Measurements from ENCODE around the gene VPS13D. TPM values are rescaled to one million over a fixed set of nuclear protein-coding genes. Genes with fewer than 3 reads are reported as not detected.

VPS13D gene
- total and polyA plus RNA-seq, 2 of the 4 experiments (the other 2 are of a cell fraction): 9.0 to 16.3 TPM

DNA sequence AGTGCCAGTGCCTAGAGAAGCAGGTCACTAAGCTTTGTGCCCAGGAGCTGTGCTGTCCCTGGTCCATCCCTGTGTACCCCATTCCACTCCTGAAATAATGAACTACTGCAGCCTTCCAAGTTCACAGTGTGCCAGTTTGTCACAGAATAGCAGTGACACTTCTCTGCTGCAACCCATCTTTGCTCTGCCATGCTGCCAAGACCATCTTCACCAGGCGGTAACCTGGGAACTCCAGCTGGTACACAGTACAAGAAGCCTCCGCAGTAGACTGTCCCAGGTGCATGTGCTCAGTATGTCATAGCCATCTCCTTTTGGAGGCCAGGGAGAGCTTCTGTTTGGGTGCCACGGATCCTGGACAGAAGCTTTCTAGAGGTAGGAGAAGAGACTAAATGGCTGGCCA lies 250.2 kb downstream of the VPS13D start:
- dilution Hi-C loops (cut with HindIII; ENCODE audit: low sequenced_read_pairs, unreplicated experiment): no loop called here
- H3K9ac ChIP-seq (ENCODE audit: low read depth, low read length): no peak overlapping the region
- CTCF ChIA-PET: no interaction called here
- peak overlapping the region; percentile 92; the same call in 2 of the 3 replicates for H2BK15ac ChIP-seq (ENCODE audit: low read depth, low read length)
- no peaks in the 10 kb centered on the region for H3K27me3 ChIP-seq (ENCODE audit: control insufficient read depth, insufficient read depth, low read length)
- H4K91ac ChIP-seq (ENCODE audit: insufficient read depth, low read depth, low read length): peak overlapping the region; percentile 75
- peak overlapping the region; percentile 76 for H2AK5ac ChIP-seq (ENCODE audit: low read depth, low read length)
- peak overlapping the region; percentile 72 for H2BK120ac ChIP-seq (ENCODE audit: low read depth, low read length)
- intact Hi-C loops (cut with micrococcal nuclease): loop anchor here (5.0 kb wide), 1 partner anchor 62 kb away; no protein-coding TSS in a partner anchor
- H3K4me1 ChIP-seq (ENCODE audit: control insufficient read depth, insufficient read depth, low read length): peaks cover 45% of the 10 kb centered on the region
- WGBS, 2 experiments (ENCODE audit: extremely low coverage in 2 of 2, insufficient read length in 1 of 2): no CpG with 5 or more reads among the region's 3 CpGs
- H3K4me3 ChIP-seq (ENCODE audit: insufficient read depth, low read depth, low read length): no peak overlapping the region
- peaks cover 2% of the 10 kb centered on the region; the same call in 1 of the 2 replicates for H4K20me1 ChIP-seq (ENCODE audit: insufficient read depth, low read length)
- H3K23ac ChIP-seq (ENCODE audit: low read depth, low read length): peak overlapping the region; percentile 53
- no peak for ATAC-seq (ENCODE audit: low read depth)
- no peak for DNase-seq
- H3K9me3 ChIP-seq (ENCODE audit: control insufficient read depth, insufficient read depth, low read length): no peaks in the 10 kb centered on the region
- no peak overlapping the region for H3K56ac ChIP-seq (ENCODE audit: extremely low read depth, insufficient read depth, low read length)
- H3K4ac ChIP-seq (ENCODE audit: low read depth, low read length): peak overlapping the region; percentile 69
- peak overlapping the region; percentile 44 for H2BK5ac ChIP-seq (ENCODE audit: low read depth, low read length, poor library complexity, severe bottlenecking)
- H3K18ac ChIP-seq (ENCODE audit: low read depth, low read length): peak overlapping the region; percentile 21
- H2AK9ac ChIP-seq (replicated peaks; ENCODE audit: low read depth, low read length, poor library complexity): no peak overlapping the region
- BruUV-seq (replicated peaks): no TSS peak
- H4K5ac ChIP-seq (ENCODE audit: low read depth, low read length): peak overlapping the region; percentile 62
- POLR2A ChIA-PET (ENCODE audit: unreplicated experiment): interaction anchor here (0.5 kb wide), 1 partner anchor 76 kb away, joined by 10 read pairs; no protein-coding TSS in a partner anchor
- H3K27ac ChIP-seq (ENCODE audit: insufficient read depth, low read length): no peak overlapping the region
- H2AFZ ChIP-seq (replicated peaks; ENCODE audit: low read length, poor library complexity): peak overlapping the region; percentile 12
- H3K4me2 ChIP-seq (ENCODE audit: low read depth, low read length): no peak overlapping the region
- TF ChIP-seq CHD1 (IDR thresholded peaks at IDR 0.05; ENCODE audit: low read depth, low read length) (no peak), FOS (IDR thresholded peaks at IDR 0.05; ENCODE audit: low read depth, low read length) (no peak), RCOR1 (IDR thresholded peaks at IDR 0.05; ENCODE audit: insufficient replicate concordance, low read length) (no peak), NFE2L2 (IDR thresholded peaks at IDR 0.05; ENCODE audit: low read depth, low read length) (no peak), MXI1 (IDR thresholded peaks at IDR 0.05; ENCODE audit: borderline replicate concordance, low read depth, low read length) (no peak), CEBPB (IDR thresholded peaks at IDR 0.05; ENCODE audit: low read depth, low read length) (no peak), MAFK (IDR thresholded peaks at IDR 0.05; ENCODE audit: low read depth, low read length) (no peak), BHLHE40 (IDR thresholded peaks at IDR 0.05; ENCODE audit: low read depth, low read length) (no peak)
- TF ChIP-seq, protein P1, sequence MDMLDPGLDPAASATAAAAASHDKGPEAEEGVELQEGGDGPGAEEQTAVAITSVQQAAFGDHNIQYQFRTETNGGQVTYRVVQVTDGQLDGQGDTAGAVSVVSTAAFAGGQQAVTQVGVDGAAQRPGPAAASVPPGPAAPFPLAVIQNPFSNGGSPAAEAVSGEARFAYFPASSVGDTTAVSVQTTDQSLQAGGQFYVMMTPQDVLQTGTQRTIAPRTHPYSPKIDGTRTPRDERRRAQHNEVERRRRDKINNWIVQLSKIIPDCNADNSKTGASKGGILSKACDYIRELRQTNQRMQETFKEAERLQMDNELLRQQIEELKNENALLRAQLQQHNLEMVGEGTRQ (IDR thresholded peaks at IDR 0.05; ENCODE audit: low read depth, low read length): no peak
- TF ChIP-seq, protein P2, sequence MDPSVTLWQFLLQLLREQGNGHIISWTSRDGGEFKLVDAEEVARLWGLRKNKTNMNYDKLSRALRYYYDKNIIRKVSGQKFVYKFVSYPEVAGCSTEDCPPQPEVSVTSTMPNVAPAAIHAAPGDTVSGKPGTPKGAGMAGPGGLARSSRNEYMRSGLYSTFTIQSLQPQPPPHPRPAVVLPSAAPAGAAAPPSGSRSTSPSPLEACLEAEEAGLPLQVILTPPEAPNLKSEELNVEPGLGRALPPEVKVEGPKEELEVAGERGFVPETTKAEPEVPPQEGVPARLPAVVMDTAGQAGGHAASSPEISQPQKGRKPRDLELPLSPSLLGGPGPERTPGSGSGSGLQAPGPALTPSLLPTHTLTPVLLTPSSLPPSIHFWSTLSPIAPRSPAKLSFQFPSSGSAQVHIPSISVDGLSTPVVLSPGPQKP (IDR thresholded peaks at IDR 0.05; ENCODE audit: borderline replicate concordance, low read depth, low read length): no peak
- TF ChIP-seq, protein P3, sequence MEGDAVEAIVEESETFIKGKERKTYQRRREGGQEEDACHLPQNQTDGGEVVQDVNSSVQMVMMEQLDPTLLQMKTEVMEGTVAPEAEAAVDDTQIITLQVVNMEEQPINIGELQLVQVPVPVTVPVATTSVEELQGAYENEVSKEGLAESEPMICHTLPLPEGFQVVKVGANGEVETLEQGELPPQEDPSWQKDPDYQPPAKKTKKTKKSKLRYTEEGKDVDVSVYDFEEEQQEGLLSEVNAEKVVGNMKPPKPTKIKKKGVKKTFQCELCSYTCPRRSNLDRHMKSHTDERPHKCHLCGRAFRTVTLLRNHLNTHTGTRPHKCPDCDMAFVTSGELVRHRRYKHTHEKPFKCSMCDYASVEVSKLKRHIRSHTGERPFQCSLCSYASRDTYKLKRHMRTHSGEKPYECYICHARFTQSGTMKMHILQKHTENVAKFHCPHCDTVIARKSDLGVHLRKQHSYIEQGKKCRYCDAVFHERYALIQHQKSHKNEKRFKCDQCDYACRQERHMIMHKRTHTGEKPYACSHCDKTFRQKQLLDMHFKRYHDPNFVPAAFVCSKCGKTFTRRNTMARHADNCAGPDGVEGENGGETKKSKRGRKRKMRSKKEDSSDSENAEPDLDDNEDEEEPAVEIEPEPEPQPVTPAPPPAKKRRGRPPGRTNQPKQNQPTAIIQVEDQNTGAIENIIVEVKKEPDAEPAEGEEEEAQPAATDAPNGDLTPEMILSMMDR (conservative IDR thresholded peaks at IDR 0.05; ENCODE audit: low read depth, low read length): no peak
- H3K79me1 ChIP-seq (ENCODE audit: low read depth in 1 of 2, low read length in 2 of 2): peaks cover 15 to 18% of the 10 kb centered on the region in 2 experiments; a peak in 3 of 4 replicates
- in situ Hi-C loops (cut with MboI; ENCODE audit: low sequenced_read_pairs): no loop called here
- peak overlapping the region; percentile 22 to 31; a peak in 3 of 4 replicates for H4K8ac ChIP-seq (ENCODE audit: low read depth in 2 of 2, low read length in 2 of 2)
- H3K36me3 ChIP-seq (ENCODE audit: control insufficient read depth, insufficient read depth, low read length): no peaks in the 10 kb centered on the region; the same call in 1 of the 2 replicates
- peak overlapping the region; percentile 30 for H2BK20ac ChIP-seq (ENCODE audit: low read depth, low read length)
- peaks cover 31% of the 10 kb centered on the region for H3K9me1 ChIP-seq (ENCODE audit: insufficient read depth, low read length)
- peak overlapping the region; percentile 53 for H3K14ac ChIP-seq (replicated peaks; ENCODE audit: low read depth, low read length)
